Stimulated activated naive CD4-positive, alpha-beta T cell treated with Interleukin-2 at 50 U/mL for 16 hours (primary cell): ENCODE results near the gene AKAP8.
A peak's percentile ranks its signal among the peaks of the same experiment; 100 is the strongest.
"Not testable (repeated sequence)": the region's sequence is repeated elsewhere in the genome, so short reads cannot be mapped to it uniquely, and the experiment has no call there.

ENCODE experiments used
- DNase-seq: peaks from one replicate; lab custom pipeline; 2025; lab: John Stamatoyannopoulos, UW

AKAP8 gene

DNA sequence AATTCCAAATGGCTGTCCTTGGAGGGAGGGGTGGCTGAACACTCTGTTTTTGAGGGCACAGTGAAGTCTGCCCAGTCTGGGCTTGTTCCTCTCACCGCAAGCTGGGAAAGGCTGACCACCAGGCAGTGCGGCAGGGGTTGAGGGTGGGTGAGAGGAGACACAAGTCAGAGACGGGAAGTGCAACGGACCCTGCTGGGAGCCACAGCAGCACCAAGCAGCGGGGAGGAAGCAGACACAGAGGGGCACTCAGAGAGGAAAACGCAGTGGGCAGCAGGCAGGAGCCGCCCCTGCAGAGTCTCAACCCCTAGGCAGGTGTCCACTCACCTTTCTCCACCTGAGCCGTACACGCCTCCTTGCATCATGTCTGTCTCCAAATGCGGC, 23.6 kb upstream of the AKAP8 start:
- DNase-seq: no peak

DNA sequence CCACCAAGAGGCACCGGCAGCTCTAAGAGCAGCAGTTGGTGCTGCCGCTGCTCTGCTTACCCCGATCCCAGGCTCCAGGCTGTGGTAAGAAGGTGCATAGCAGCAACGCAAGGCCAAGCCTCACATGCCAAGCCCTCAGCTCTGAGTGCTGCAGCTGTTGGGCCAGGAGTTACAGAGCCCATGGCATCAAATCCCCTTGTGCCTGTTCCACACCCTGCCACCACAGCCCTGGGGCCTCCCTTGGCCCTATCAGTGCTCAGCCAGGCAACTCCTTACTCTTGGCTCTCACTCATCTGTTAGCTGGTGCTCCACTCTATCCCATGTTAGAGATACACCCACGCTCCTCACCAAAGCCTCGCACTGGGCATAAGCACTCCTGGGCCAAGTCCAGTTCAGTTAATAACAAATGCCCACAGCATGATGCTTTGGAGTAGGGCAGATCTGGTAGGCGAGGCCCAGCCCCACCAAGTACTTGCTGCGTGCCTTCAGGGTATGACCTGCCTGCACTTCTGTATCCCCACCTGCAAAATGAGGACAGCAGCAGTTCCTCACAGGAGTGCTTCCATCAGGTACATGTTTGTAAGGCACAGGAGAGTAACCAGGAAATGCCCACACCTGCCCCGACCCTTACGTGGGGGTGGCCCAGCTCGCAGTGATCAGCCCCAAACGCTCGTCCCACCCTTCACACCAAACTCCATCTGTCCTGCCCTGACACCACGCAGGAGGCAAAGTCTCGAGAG, 23.0 kb upstream of the AKAP8 start:
- DNase-seq: no peak

DNA sequence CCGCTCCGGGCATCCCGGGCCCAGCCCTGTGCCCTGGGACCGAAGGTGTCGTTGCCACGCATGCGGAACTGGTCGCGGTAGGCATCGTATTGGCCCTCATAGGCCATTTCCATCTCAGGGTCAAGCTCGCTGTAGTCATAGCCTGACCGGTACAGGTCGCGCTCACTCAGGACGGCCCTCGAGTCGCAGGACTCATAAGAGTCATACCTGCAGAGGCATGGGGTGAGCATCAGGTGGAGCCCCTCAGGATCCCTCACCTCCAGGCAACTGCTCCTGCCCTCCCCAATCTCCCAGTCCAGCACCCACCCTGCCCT, 21.8 kb upstream of the AKAP8 start:
- DNase-seq: no peak

- no peak for DNase-seq
These were observed 21.2 kb upstream of the AKAP8 start for GRCh38 chr19:15400521-15401396.

DNA sequence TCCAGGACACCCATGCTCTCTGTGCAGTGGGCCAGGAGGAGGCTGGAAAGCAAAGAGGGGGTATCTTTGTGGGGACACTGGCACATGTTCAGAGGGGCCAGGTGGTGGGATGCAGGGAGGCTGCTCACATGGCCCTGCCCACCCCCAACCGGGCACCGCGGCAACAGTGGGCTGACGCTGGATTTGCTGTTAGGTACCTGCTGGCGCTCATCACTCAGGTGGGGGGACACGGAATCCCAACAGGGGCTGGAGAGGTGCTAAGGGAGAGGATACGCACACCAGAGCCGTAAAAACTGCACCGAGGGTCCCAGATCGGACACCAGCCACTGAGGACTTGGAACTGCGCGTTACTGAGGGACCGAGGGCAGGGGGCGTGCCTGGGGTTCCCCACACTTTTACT, 20.0 kb upstream of the AKAP8 start:
- no peak for DNase-seq

DNA sequence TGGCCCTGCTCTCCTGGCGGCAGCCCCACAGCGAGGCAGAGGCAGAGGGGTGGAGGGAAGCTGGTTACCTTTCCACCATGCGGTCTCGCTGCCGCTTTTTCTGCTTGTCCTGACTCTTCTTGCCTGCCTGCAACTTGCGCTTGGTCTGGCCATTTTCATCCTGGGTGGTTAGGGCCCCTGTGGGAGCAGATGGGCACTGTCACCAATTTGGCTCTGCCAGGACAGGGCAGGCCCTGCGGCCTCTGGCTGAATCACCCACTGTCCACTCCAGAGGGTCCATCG, 19.6 kb upstream of the AKAP8 start:
- DNase-seq: no peak

DNA sequence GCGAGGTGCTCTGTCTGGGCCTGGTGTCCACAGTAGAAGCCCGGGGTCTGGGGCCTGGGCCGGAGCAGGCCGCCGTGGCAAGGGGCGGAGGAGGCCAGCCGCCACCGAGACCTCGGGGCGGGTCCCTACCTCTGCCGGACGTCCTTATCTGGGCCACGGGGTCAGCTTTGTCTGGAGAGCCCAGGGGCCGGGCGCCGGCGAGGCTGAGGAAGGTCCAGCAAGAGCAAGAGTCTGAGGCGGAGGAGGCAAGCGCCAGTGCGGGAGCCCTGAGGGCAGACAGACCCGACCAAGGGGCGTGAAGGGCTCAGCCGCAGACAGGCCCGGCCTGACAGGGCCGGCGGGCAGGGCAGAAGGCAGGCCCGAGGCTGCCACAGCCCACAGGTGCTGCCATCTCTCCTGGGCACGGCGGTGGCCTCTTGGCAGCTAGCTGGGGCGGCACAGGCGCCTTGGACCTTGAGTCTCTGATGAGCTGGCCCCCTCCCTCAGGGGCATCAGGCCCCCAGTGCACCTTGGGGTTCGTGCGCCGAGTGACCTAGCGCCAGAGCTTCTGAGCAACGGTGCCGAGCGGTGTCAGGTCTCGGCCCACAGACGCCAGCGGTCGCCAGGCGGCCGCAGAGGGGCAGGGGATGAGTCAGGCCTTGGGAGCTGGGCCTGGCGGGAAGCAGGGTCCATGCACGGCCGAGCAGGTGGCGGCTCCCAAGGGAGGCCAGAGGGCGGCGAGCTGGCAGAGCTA, 19.1 kb upstream of the AKAP8 start:
- DNase-seq: no peak

DNA sequence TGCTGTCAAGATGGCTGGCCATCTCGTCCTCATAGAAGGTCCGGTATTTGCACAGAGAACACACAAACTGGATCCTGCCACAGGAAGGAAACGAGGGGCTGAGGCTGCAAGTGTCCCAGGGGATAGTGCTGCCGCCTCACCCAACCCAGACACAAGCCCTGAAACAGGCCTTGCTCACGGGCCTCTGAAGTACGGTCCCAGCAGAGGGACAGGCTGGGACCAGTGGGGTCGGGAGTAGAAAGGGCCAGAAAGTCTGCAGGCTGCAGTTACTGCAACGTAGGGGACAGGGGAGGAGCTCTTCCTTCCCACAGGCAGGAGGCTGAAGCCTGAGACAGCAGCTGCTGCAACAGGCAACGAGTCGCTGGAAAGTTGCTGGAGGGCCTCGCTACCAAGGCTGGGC, 18.2 kb upstream of the AKAP8 start:
- DNase-seq: no peak

DNA sequence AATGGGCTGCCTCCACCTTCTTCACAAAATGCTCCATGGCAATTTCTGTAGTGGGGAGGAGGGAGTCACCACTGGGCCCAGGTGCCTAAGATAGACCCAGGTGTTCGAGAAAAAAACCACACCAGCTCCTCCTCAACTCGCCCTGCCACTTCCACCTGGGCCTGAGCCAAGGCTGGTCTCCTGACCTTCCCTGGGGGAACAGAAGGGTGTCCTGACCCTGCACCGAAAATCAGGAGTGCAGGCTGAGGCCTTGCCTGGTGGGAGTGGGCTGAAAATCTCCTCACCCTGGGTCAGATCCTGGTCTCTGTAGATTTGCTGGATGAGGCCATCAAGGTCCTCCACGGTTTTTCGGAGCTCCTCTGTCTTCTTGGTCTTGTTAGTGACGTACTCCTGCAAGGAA, 17.6 kb upstream of the AKAP8 start:
- DNase-seq: no peak

DNA sequence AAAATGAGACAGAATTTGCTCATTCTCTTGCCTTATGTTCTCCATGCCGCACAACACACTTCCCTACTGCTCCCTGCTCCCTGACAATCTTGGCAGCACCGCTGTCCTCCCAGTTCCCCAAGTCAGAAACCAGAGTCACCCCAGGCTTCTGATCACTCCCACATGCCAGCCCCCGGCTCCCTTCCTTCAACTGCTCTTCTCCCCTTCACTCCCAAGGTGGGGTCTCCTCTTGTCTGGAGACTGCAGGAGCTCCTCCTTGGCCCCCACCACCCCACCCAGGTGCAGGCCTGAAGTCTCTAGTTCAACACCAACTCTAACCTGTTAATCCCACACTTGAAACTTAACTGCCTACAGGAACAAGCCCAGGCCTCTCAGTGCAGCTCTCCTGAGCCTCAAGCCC, 16.8 kb upstream of the AKAP8 start:
- no peak for DNase-seq

DNA sequence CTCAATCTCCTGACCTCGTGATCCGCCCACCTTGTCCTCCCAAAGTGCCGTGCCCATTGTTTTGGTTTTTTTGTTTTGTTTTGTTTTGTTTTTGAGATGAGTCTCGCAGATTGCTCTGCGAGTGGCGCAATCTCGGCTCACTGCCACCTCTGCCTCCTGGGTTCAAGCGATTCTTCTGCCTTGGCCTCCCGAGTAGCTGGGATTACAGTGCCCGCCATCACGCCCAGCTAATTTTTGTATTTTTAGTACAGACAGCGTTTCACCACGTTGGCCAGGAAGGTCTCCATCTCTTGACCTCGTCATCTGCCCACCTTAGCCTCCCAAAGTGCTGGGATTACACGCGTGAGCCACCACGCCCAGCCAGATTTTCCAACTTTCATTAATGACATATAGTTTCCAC, 15.7 kb upstream of the AKAP8 start:
- DNase-seq: not testable (repeated sequence)

DNA sequence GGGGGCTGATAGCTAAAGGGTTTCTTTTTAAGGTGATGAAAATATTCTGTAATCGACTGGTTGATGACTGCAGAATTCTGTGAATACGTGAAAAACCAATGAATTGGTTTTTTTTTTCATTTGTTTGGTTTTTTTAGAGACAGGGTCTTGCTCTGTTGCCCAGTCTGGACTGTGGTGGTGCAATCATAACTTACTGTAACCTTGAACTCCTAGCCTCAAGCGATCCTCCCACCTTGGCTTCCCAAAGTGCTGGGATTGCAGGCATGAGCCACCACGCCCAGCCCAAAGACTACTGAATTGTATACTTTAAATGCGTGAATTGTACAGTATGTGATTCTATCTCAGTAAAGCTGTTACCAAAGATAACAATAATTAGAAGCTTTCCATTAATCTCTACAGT, 14.8 kb upstream of the AKAP8 start:
- DNase-seq: no peak

GRCh38 chr19:15393963-15394362, 14.4 kb upstream of the AKAP8 start:
- DNase-seq: no peak

DNA sequence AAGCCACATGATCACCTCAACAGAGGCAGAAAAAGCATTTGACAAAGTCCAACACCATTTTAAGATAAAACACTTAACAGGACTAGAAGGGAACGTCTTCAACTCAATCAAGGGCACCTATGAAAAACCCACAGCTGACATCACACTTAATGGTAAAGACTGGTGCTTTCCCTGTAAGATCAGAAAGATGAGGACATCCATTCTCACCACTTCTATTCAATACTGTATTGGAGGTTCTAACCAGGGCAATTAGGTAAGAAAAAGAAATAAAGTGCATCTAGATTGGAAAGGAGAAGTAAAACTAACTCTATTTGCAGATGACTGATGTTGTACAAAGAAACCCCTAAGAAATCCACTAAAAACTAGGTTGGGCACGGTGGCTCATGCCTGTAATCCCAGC, 11.2 kb upstream of the AKAP8 start:
- no peak for DNase-seq

DNA sequence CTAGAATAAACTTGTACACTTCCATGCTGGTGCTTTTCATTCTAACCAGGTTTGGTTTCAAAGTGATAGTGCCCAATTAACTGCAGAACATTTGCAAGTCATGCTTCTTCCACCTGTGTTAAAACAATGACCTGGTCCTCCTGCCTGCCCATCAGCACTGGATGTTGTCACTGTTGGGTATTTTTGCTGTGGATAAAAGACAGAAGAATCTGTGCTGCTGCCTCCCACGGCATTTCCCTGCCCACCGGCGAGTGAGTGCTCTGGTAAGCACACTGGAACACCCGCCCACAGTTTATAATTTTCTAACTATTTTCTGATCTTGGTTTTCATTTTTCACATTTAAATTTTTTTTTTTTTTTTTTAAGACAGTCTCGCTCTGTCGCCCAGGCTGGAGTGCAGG, 2.3 kb upstream of the AKAP8 start:
- DNase-seq: no peak

DNA sequence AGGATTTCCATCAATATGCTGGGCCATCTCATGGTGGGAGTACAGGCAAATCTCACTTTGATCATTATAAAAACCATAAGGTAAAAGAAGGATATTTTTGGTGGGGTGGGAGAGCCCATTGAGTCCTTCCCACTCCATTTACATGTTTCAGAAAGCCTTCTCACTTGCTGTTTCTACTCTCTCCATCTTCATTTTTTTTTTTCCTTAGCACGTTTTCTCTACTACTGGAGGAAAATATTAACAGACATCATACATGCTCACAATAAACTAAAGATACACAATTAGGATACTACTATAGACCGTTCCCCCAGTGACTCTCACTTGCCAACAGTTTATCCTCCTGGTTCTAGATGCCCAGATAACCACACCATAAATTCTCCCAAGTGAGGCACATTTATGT, 1.8 kb upstream of the AKAP8 start:
- DNase-seq: no peak

- DNase-seq: no peak
These were observed 536 bp upstream of the AKAP8 start for GRCh38 chr19:15379999-15380647.

GRCh38 chr19:15378534-15379082, 979 bp downstream of the AKAP8 start:
- peak; percentile 54 for DNase-seq

- no peak for DNase-seq
These were observed 4.7 kb downstream of the AKAP8 start for GRCh38 chr19:15374796-15375440.

GRCh38 chr19:15374105-15374651, 5.4 kb downstream of the AKAP8 start:
- DNase-seq: no peak

DNA sequence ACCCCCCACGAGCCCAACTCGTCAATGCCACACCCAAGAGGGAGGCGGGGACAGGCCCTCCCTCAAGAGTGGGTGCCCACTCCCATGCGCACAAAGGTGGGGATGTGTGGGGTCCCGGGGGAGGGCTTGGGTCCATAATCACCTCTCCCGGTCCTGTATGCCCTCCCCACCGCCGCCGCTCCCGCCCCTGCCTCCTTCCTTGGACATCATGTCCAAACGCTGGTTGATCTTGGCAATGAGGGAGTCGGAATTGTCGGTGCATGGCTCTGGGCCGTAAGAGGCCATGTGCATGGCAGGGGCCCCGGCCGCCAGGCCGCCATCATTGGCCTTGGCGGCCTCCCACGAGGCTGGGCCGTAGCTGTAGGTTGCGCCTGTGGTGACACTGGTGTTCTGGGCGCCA, 5.9 kb downstream of the AKAP8 start:
- DNase-seq: no peak

DNA sequence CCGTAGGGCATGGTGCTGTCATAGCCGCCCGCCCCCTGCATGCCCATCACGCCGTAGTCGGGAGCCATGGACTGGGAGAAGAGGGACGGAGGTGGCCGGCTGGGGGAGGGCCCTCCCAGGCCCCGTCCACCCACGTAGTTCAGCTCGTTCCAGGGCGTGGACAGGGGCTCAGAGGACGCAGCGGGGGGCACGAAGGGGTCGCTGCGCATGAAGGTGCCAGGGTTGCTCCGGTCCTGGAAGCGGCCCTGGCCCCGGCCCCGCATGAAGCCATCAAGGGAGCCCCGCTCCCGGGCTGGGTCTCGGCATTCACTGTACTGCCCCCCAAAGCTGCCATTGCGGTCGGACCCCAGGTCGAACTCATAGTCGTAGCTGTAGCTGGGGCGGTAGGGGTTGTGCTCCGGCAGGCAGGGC, 6.7 kb downstream of the AKAP8 start:
- no peak for DNase-seq
